NK-92 (cell line): ENCODE results near the gene CARTPT.

ENCODE experiments used
- DNase-seq: peaks from one replicate; lab custom pipeline; 2025; ENCODE audit not compliant: unreplicated experiment; lab: John Stamatoyannopoulos, UW

The CARTPT gene

GRCh38 chr5:71719063-71719964 is at the start of gene CARTPT:
Gene CARTPT (plus strand): TSS chr5:71719275. CDS start chr5:71719294, 19 bp downstream.
- no peak for DNase-seq

- DNase-seq, result no peak
Measured at GRCh38 chr5:71677977-71678376, 41.1 kb upstream of the CARTPT start.

- no peak for DNase-seq
Measured at GRCh38 chr5:71679714-71680113, 39.4 kb upstream of the CARTPT start.

- DNase-seq, result no peak
Measured at GRCh38 chr5:71680510-71680909, 38.6 kb upstream of the CARTPT start.

GRCh38 chr5:71681296-71681695 is 37.8 kb upstream of the CARTPT start:
- DNase-seq, result no peak

GRCh38 chr5:71684309-71684708 is 34.8 kb upstream of the CARTPT start:
- DNase-seq, result no peak

- DNase-seq, result no peak
Measured at GRCh38 chr5:71693828-71694427, 25.1 kb upstream of the CARTPT start.

- no peak for DNase-seq
Measured at GRCh38 chr5:71695071-71695470, 24.0 kb upstream of the CARTPT start.

GRCh38 chr5:71695595-71695994 is 23.5 kb upstream of the CARTPT start:
- DNase-seq, result no peak

GRCh38 chr5:71697967-71698366 is 21.1 kb upstream of the CARTPT start:
- DNase-seq, result no peak

- DNase-seq, result no peak
Measured at GRCh38 chr5:71699233-71699632, 19.8 kb upstream of the CARTPT start.

- DNase-seq, result no peak
Measured at GRCh38 chr5:71699751-71700150, 19.3 kb upstream of the CARTPT start.

GRCh38 chr5:71700803-71701202 is 18.3 kb upstream of the CARTPT start:
- no peak for DNase-seq

GRCh38 chr5:71701407-71701806 is 17.7 kb upstream of the CARTPT start:
- DNase-seq, result no peak

- no peak for DNase-seq
Measured at GRCh38 chr5:71703941-71704340, 15.1 kb upstream of the CARTPT start.

GRCh38 chr5:71705421-71705820 is 13.7 kb upstream of the CARTPT start:
- DNase-seq, result no peak

- DNase-seq, result no peak
Measured at GRCh38 chr5:71706906-71707305, 12.2 kb upstream of the CARTPT start.

GRCh38 chr5:71711610-71712009 is 7.5 kb upstream of the CARTPT start:
- DNase-seq, result no peak

- no peak for DNase-seq
Measured at GRCh38 chr5:71714911-71715310, 4.2 kb upstream of the CARTPT start.

- no peak for DNase-seq
Measured at GRCh38 chr5:71727978-71728377, 8.9 kb downstream of the CARTPT start.

GRCh38 chr5:71731015-71731414 is 11.9 kb downstream of the CARTPT start:
- DNase-seq, result no peak

GRCh38 chr5:71732011-71732410 is 12.9 kb downstream of the CARTPT start:
- DNase-seq, result no peak
